Uterus (tissue), 4 donors: ENCODE measurements around the gene DMC1. TPM values are rescaled to one million over a fixed set of nuclear protein-coding genes. Genes with fewer than 3 reads are reported as not detected.

Source experiments
- DNase-seq, 2 donors: peaks; one replicate each; pipeline ENCODE4 v3.0.0-alpha.2; 2019 to 2020
- H3K27ac ChIP-seq, 2 donors: fragments of 200-600 bp; sonication (generic); 1 replicate in 1 of 2; 2 replicates in 1 of 2; pipeline ENCODE4 v1.5.1; 2016 to 2018
- H3K27me3 ChIP-seq, 2 donors: fragments of 200-600 bp; sonication (generic); one replicate each; pipeline ENCODE4 v1.5.1; 2018 to 2019; ENCODE audit warnings: control low read depth in 1 of 2
- H3K36me3 ChIP-seq, 2 donors: fragments of 200-600 bp; sonication (generic); one replicate each; pipeline ENCODE4 v1.5.1; 2019; ENCODE audit warnings: control low read depth in 1 of 2
- H3K4me1 ChIP-seq, 2 donors: fragments of 200-600 bp; sonication (generic); one replicate each; pipeline ENCODE4 v1.5.1; 2018 to 2019; ENCODE audit warnings: control low read depth in 1 of 2
- H3K4me3 ChIP-seq, 2 donors: fragments of 200-600 bp; sonication (generic); 1 replicate in 1 of 2; 2 replicates in 1 of 2; pipeline ENCODE4 v1.5.1; 2018 to 2019; ENCODE audit warnings: mild to moderate bottlenecking in 1 of 2
- H3K9me3 ChIP-seq, 2 donors: fragments of 200-600 bp; sonication (generic); one replicate each; pipeline ENCODE4 v1.5.1; 2019; ENCODE audit warnings: control low read depth in 1 of 2
- CTCF ChIP-seq, 4 experiments: fragments of 200-600 bp in 2 of 4; fragments of 450-650 bp in 2 of 4; sonication (generic) in 2 of 4; IDR thresholded peaks; one replicate each; pipeline ENCODE4 v1.5.1; 2016 to 2019; ENCODE audit warnings: antibody characterized with exemption in 4 of 4, mild to moderate bottlenecking in 2 of 4, moderate library complexity in 1 of 4
- POLR2A ChIP-seq, 2 donors: fragments of 450-650 bp; IDR thresholded peaks; one replicate each; pipeline ENCODE4 v1.6.1; 2016; ENCODE audit warnings: antibody characterized with exemption in 2 of 2, mild to moderate bottlenecking in 1 of 2, moderate library complexity in 1 of 2
- intact Hi-C: fragments of 100-400 bp; cut with DNase I; formaldehyde crosslinking; loops from one replicate; pipeline ENCODE4 v1.15.1; 2023; ENCODE audit warnings: low total_unique reads
- total RNA-seq, 4 donors: library from RNA; depleted of rRNA in 3 of 4; stranded (reverse); fragments of >200 nt in 3 of 4; gene quantifications; one replicate each; pipeline versions ENCODE4 v1.1.0 to v1.2.4, GENCODE V29; 2014 to 2023
- donor health status: DM: yes; HTN: yes; CAD: no.

Gene DMC1
- total RNA-seq, 4 donors from 2014 or later, result 0.26 to 8.4 (median 5.2) TPM; not detected in 1

- Histone ChIP-seq H3K36me3 (no peaks in the 10 kb centered on the region), H3K27me3 (no peaks in the 10 kb centered on the region), H3K4me3 (no peak overlapping the region), H3K27ac (no peak overlapping the region), H3K4me1 (peaks cover 0 to 4% of the 10 kb centered on the region in 2 donors), H3K9me3 (no peaks in the 10 kb centered on the region)
- intact Hi-C loops, result no loop called here
- DNase-seq, result no peak
- TF ChIP-seq POLR2A (IDR thresholded peaks at IDR 0.05), result no peak
- no peak for TF ChIP-seq CTCF (IDR thresholded peaks at IDR 0.05)
These were observed 100.6 kb downstream of the DMC1 start for GRCh38 chr22:38469306-38469781.

Other genes starting within 250 kb of the DMC1 start
- 1 to 10 TPM in 1 of 4 donors, under 1 TPM in 1, not detected in 2; 0.21 to 1.1 TPM for gene KCNJ4, start 115.0 kb downstream of the DMC1 start, total RNA-seq
- 10 to 100 TPM in 1 of 4 donors, 1 to 10 TPM in 1, under 1 TPM in 1, not detected in 1; 0.77 to 43.1 (median 4.7) TPM for gene KDELR3, start 102.1 kb downstream of the DMC1 start, total RNA-seq
- gene DDX17, start 63.9 kb downstream of the DMC1 start, total RNA-seq, result 100 to 1,000 TPM; 441 to 971 (median 665) TPM
- gene FAM227A, start 86.2 kb upstream of the DMC1 start, total RNA-seq, result 10 to 100 TPM in 1 of 4 donors, 1 to 10 TPM in 3; 1.5 to 10.4 (median 4.6) TPM
- gene CBY1, start 86.5 kb upstream of the DMC1 start, total RNA-seq, result 10 to 100 TPM; 10.5 to 42.8 (median 28.6) TPM
- 10 to 100 TPM; 17.6 to 62.5 (median 48.4) TPM for gene TOMM22, start 111.8 kb upstream of the DMC1 start, total RNA-seq
- 10 to 100 TPM; 24.4 to 57.9 (median 40.2) TPM for gene JOSD1, start 130.8 kb upstream of the DMC1 start, total RNA-seq
- gene GTPBP1, start 135.8 kb upstream of the DMC1 start, total RNA-seq, result 10 to 100 TPM; 16.2 to 71.5 (median 56.1) TPM
- 100 to 1,000 TPM; 118 to 285 (median 175) TPM for gene SUN2, start 185.8 kb upstream of the DMC1 start, total RNA-seq
- 10 to 100 TPM in 2 of 4 donors, 1 to 10 TPM in 2; 3.1 to 23.4 (median 8.3) TPM for gene DNAL4, start 224.0 kb upstream of the DMC1 start, total RNA-seq